ENCODE data around the gene ACAD10.
"Not testable (repeated sequence)": the region's sequence is repeated elsewhere in the genome, so short reads cannot be mapped to it uniquely, and the experiment has no call there.

Gene ACAD10

DNA sequence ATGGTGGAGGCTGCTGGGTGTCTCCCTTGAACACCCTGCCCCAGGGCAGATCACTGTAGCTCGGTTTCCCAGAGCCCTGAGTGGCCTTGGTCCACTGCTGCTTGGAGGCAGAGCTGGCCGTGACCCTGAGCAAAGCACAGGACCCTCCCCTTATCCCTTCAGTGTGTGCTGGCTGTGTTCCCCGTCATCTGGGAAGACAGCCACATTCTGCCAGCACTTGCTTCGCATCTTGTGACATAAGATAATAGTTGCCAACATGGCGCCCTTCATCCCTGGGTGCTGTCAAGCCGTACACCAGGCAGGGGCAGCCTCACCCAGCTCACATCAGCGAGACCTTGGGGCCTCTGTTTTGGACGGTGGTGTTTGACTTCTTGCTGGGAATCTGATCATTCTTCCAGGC is 68.8 kb downstream of the ACAD10 start:
- no peak for DNase-seq

DNA sequence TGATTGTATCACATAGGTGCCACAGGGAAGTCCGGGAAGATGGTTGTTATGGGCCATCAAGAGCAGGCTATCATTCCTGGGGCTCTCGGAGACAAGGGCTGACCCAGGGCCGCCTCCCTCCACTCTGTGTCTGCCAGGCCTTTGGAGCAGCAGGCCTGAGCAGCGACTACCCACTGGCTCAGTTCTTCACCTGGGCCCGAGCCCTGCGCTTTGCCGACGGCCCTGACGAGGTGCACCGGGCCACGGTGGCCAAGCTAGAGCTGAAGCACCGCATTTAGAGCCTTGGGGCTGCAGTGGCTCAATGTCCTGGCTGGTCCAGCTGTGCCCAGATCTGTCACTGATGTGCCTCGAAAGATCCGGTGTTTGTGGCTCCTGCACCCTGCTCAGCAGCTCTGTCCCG is 70.3 kb downstream of the ACAD10 start:
- DNase-seq: no peak

DNA sequence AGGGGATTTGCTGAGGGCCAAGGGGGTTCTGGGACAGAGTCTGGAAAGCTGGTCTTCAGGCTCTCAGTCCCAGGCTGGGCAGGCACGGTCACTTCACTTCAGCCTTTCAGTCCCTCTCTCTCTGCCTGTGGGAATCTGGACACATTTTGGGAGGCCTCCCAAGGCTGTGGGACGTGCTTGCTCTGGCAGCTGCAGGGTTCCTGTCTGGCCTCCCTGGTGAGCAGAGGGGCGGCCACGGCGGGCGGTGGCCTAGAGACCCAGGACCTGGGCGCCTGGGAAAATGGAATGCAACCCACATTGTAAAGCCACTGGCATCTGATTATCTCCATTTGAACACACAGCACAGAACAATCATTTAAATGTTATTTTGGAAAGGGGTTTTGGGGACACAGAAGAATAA is 70.8 kb downstream of the ACAD10 start:
- DNase-seq: no peak

DNA sequence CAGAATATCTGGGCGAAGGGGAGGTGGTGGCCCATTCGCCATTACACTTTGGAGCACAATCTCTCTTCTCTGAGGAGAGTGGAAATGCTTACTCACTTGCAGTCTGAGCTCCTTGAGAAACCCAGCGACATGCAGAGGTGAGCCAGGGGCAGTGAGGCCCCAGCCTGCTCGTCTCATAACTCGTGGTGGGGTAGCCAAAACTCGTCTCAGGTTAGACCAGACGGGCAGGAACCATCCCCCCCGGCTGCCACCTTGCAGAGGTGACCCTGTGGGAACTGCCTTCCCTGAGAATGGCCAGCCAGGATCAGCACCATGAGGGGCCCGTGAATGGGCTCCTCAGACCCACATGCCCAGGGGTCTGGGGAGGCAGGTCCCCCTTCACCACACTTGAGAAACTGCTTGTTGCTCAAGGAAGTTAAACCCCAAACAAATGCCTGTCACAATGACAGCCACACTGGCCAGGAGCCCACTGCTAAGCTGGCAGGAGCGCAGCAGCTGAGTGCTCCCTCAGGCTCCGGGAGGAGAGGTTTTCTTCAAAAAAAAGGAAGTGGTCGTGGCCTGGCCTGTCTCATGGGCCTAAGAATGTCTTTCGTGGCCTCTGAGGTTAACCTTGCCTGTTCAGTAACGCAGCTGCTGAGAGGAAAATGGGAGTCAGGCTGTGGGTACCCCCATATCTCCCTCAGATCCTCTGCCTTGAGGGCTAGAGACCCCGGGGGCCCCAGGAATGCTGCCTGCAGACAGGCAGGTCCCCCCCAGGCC is 71.7 kb downstream of the ACAD10 start:
- no peak for DNase-seq

DNA sequence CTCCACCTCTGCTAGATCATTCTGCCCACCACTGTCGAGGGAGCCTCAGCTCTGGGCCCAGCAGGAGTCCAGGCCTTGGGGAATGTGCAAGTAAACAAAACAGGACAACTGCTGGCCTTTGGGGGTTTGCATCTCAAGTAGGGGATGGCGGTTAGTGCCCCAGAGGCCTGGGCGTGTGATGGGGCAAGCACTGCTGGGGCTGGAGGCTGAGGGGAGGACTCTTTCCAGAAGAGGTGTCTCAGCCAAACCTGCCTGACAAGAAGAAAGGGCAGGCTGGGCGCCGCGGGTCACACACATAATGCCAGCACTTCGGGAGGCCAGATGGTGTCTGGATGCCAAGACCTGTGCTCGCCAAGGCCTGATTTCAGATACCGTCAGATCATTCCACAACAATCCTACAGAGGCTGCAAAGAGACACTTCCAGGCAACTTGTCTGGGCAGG is 72.3 kb downstream of the ACAD10 start:
- no peak for DNase-seq

DNA sequence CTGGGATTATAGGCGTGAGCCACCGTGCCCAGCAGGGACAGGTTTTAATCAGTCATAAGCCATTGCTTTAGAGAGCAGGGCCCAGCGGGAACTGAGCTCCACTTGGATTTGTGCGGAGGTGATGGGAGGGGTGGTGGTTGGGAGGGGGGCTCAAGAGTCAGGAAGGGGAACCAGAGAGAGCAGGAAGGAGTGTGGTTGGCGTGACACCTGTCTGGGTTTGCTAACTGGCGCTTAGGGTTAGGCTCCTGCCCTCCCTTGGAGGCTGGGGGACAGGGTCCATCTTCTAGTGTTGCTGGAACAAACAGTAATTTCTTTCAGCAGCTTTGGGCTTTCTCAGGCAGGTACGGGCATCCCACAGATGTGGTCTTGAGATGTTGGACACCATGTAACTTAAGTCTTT is 73.4 kb downstream of the ACAD10 start:
- no peak for DNase-seq

DNA sequence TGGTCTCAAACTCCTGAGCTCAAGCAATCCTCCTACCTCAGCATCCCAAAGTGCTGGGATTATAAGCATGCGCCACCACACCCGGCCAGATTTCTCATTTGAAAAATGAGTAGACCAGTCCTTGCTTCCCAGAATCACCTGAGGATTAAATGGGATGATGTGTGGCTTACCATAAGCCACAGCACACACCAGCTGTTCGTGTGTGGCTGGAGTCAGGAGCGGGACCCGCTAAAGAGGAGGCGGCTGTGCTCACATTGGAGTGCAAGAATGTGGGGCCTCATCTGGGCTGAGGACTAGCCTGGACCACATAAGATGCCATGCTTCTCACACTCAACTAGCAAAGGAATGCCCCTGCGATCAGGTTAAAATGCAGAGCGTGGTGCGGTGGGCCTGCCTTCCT is 74.1 kb downstream of the ACAD10 start:
- no peak for DNase-seq

DNA sequence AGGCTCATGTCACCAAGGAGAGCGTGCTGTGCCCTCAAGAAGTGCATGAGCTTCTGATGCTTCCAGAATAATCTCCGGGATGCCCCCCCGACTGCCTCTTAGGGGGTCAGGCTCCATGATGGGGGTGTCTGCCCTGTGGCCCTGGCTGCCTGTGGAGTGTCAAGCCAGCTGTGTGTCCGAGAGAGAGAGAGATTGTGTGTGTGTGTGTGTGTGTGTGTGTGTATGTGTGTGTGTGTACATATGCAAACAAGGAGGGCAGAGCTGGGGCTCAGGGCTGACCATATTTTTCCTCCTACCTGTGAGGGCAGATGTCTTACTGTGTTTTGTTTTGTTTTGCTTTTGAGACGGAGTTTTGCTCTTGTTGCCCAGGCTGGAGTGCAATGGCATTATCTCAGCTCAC is 75.2 kb downstream of the ACAD10 start:
- DNase-seq: no peak

DNA sequence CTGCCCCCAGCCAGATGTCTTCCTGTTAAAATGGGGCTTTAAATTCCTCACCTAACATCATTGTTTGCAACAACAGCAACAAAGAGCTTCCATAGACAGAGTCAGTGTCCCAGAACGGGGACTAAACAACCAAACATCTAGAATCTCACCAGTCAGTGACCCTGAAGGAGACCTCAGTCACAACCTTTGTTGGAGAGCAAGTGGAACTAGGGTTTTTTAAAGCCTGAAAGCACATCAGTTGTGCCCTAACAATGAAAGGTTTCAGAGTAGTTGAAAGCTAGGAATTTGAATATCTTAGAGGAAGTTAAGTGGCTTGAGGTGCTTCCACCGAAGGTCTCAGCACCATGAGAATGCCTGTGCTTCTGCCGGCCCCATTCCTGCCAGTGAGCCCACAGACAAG is 75.9 kb downstream of the ACAD10 start:
- DNase-seq: no peak

DNA sequence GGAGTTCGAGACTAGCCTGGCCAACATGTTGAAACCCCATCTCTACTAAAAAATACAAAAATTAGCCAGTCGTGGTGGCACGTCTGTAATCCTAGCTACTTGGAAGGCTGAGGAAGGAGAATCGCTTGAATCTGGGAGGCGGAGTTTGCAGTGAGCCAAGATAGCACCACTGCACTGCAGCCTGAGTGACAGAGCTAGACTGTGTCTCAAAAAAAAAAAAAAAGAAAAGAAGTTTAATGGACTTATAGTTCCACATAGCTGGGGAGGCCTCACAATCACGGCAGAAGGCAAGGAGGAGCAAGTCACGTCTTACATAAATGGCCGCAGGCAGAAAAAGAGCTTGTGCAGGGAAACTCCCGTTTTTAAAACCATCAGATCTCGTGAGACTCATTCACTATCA is 77.7 kb downstream of the ACAD10 start:
- DNase-seq: not testable (repeated sequence)

DNA sequence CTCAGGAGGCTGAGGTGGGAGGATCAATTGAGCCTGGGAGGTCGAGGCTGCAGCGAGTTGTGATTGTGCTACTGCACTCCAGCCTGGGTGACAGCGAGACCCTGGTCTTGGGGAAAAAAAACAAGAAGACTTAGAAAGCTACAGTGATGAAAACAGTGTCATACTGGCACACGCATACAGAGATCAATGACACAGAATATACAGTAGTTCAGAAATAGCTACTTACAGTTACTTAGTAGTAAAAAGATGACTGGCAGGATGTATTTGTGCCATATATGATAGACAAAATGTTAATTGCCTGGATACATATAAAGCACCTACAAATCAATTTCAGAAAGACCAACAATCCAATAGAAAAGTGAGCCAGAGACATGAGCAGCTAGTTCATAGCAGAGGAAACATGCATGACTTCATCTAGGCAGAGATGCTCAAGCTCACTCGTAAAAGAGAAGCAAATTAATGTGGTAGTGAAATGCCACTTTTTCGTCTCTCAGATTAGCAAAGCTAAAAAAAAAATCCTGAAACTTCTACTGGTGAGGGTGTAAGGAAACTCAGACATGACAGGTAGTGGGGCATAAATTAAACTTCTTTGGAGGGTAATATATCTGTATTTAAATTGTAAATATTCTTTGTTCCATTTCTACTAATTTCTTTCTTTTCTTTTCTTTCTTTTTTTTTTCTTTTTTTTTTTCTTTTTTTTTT is 78.4 kb downstream of the ACAD10 start:
- DNase-seq: no peak

DNA sequence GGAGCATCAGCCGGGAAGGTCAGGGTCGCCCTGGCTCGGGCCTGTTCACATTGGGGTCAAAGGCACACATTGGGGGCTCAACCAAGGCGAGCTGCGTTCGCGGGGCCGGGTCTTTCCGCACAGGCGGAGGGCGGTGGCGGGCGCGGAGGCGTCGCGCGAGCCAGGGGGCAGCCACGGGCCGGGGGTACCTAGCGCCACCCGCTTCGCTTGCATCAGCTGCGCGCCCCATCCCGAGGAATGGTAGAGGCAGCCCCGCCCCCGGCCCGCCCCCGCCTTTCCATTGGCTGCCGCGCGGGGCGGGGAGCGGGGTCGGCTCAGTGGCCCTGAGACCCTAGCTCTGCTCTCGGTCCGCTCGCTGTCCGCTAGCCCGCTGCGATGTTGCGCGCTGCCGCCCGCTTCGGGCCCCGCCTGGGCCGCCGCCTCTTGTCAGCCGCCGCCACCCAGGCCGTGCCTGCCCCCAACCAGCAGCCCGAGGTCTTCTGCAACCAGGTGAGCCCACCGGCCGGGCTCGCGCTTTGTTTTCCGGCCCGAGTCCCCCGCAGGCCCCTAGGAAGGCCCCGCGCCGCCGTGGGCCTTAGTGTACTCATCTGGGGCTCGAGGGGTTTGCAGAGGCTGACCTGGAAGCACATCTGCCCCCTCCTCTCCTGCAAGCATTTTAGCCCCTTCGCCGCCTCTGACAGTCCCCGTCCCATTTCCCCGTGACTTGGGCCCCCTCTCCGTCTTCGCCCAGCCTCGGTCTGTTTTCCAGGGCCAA is 80.9 kb downstream of the ACAD10 start, which contains the start of gene ALDH2:
TSS of gene ALDH2 (plus strand) at position 326 of the 754 bp plus-strand sequence. CDS start at position 376, 50 bp downstream.
- peak in 4 of 6 experiments; percentile 15 to 39 (median 38) for DNase-seq

DNA sequence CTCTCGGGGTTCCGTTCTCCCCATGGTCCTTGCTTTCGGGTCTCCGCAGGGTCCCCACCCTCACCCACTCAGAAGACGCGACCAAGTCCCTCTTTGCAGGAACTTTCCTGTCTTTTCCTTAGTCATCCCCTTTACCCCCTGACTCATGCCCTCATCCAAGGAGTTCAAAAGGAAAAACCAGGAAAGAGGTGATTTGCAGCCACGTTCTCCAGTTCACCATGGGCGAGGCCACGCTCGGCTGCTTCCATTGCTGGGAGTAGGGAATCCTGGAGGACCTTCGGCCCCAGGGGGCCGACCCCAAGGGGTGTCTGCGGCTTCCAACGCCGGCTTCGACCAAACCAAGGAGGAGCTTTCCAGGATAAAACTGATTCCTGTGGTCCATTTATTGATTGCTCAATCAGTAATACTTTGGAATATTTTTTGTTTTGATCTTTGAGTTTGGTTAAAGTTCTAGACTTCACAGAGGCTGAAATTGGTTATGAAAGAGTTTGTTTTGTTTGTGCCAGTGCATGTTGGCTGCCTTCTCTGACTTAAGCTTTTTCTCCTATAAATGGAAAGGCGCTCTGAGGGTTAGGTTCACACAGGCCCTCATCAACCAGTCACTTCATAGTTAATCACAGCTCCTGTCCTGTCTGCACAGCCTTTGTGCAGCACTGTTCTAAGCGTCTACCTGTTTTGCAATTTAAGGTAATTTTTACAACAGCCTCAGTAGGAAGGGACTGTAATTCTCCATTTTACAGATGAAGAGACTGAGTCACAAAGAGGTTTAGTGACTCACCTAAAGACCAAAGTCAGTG is 81.7 kb downstream of the ACAD10 start:
- no peak for DNase-seq

DNA sequence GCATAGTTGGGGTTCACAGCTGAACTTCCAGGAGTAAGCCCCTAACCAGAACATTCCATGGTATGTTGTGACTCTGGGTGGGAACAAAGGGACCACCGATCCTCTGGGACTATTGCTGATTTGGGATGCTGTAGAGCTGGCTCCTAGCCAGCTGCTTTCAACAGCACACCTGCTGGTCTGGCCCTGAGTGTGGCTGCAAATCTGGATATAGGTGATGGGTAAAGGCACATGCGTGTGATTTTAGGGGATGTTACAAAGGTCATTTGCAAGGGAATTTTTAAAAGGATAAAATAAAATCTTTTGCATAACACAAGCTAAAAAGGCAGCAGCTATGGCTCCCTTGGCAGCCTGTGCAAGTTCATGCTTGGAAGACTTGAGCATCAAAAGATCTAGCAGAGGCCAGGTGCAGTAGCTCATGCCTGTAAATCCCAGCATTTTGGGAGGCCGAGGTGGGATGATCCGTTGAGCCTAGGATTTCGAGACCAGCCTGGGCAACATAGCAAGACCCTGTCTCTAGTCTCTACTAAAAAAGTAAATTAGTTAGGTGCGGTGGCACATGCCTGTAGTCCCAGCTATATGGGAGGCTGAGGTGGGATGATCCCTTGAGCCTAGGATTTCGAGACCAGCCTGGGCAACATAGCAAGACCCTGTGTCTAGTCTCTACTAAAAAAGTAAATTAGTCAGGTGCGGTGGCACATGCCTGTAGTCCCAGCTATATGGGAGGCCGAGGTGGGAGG is 82.5 kb downstream of the ACAD10 start:
- DNase-seq: no peak

DNA sequence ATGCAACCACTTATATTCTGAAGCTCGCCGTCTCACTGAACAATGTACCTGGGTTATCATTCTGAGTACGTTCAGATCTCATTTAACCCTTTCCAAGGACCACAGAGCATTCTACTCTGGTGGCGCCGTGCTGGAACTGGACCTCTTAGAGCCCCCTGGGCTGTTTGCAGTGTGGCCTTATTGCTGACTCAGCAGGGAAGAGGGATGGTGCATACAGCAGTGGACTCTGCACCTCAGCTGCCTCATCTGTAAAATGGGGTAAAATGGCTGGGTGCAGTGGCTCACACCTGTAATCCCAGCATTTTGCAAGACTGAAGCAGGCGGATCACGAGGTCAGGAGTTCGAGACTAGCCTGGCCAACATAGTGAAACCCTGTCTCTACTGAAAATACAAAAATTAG is 83.7 kb downstream of the ACAD10 start:
- no peak for DNase-seq

DNA sequence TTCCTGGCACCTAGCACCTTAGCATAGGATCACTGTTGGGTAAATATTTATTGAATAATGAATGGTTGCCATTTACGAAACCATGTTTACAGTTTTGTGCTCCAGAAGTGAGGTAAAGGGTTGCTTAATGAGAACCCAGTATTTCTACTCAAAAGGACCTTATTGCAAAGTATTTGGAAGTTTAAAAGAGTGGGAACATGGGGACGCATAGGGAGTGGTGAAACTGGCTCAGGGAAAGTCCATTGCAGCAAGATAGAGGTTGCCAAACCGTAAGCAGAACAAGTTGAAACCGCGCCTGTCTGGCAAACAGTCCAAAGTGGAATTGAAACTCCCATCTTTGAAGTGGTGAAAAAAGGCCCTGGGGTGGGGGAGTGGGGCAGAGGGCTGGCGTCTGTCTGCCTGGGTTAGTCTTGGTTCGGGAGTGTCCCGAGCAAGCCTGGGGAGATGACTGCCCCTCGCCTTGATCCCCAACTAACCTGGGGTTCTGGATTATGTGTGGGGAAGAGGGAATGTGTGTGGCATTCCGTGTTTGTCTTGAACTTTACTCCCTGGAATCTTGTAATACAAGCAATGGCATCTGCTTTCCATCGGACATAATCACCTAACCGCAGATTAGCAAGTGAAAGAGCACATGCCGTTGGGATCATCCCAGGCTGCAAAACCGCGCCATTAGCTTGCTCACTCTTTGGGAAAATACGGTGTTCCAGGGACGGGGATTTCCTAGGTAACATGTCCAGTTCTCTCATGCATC is 88.1 kb downstream of the ACAD10 start:
- no peak for DNase-seq

DNA sequence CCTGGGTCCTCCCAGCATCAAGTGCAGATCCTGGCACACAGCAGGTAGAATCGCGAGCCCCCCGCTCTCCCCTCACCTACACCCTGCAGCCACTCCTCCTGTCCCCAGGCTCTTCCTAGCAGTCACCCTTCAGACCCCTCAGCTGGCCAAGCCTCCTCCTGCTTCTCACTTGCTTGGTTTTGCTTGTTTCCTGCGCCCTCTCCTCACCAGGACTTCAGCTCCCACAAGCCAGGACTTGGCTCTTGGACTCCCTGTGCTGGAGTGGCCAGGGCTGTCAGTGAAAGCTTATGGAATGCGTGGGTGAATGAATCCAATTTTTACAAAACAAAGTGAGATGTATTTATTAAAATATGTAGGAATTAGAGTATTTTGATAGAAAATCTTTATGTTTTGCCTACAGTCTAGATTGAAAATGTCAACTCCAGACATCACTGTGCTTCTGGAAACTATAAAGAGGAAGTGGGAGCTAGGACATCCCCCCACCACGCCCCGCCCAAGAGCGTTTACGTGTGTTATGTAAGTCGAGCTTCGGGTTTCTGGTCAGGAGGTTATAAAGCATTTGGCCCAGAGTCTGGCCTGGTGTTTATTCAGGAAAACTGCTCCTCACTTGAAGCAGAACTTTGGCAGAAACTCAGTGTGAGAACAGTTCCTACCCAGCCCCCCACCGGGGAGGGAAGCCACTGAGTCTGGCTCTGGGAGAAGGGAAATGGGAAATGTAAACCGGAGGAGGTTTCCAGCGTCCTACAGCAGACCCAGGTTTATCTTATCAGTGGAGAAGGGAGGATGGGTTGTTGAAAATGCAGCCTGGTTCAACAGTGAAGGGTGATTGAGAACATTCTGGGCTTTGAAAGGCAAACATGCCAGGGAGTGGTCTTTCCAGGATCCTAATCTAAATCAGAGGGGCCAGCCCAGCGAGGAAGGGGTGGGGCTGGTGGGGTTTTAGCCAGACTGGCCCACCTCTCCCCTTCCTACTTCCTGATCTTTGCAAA is 89.6 kb downstream of the ACAD10 start:
- DNase-seq: no peak

DNA sequence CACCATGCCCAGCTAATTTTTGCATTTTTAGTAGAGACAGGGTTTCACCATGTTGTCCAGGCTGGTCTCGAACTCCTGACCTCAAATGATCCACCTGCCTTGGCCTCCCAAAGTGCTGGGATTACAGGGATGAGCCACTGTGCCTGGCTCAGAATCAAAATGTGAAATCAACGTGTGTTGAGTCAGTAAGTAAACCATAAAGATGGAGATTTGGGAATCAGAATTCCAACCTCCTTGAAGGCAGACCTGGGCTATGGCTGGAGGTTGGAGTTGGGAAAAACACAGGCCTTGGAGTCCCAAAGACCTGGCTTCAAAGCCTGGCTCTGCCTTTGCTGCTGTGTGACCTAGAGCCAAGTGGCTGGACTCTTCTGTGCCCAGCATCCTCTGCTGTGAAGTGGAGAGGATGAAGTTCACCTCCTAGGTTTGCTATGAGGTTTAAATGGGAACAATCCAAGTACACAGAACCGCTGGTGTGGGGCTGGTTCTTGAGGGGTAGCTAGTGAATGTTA is 91.0 kb downstream of the ACAD10 start:
- no peak for DNase-seq

DNA sequence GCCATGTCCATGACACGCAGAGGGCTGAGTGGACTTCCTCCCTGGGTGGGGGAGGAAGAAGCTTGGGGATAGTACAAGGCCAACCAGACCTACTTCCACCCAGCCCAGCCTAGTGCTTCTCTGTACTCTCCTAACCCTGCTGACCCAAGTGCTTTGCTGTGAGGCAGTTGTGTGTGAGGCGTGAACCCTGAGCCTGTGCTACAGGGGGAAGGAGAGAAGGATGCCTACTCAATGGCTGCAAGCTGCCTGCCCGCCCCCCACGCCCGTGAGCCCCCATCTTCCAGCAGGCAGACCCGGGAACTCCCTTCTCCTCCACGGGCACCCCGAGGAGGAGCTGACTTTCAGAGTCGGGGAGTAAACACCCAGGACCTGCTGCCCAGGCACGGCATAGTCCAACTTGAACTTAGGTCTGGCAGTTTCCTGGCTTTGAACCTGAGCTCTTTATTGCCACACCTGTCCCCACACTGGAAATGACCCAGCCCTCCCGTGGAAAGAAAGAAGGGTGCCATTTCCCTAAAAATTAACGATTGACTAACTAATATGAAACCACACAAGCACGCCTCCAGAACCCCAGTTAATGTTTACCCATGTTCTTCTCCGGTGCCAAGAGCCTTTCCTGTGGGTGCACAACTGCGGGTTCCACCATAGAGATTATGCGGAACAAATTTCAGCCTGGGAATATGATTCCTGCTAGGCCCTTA is 91.6 kb downstream of the ACAD10 start:
- DNase-seq: no peak
